Fibroblast of pulmonary artery (primary cell): ENCODE measurements around the gene SRCIN1.
A peak's percentile ranks its signal among the peaks of the same experiment; 100 is the strongest.

Experiments
- DNase-seq: peaks from one replicate; pipeline ENCODE4 v3.0.0-alpha.2; 2010; ENCODE audit warnings: low read depth
- H3K4me3 ChIP-seq: replicated peaks from 2 replicates; pipeline ENCODE4 v1.5.1; 2011; ENCODE audit warnings: low read depth, mild to moderate bottlenecking, control low read depth, low read length, moderate library complexity
- TF ChIP-seq, protein P1 (sequence below): IDR thresholded peaks from 2 replicates; pipeline ENCODE4 v1.5.1; 2011; ENCODE audit warnings: mild to moderate bottlenecking, control low read depth, low read length, inconsistent platforms; ENCODE audit errors: missing control alignments

Gene SRCIN1

DNA sequence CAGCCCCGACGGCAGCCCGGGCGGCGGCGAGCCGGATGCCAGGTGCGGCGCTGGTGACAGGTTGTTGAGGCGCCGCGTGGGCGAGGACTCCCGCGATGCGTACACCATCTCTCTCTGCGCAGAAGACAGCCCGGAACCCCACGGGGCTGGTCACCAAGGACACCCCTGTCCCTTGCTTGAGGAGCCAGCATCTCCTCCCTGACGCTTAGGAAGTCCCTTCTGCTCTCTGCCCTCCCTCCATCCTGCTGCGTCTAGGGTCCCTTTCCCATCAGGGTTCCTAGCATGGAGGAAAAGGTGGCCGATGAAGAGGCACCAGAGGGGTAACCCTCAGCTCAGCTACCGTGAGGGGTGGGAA lies 43.6 kb downstream of the SRCIN1 start:
- no peak for DNase-seq
- no peak overlapping the region for H3K4me3 ChIP-seq
- TF ChIP-seq, protein P1, sequence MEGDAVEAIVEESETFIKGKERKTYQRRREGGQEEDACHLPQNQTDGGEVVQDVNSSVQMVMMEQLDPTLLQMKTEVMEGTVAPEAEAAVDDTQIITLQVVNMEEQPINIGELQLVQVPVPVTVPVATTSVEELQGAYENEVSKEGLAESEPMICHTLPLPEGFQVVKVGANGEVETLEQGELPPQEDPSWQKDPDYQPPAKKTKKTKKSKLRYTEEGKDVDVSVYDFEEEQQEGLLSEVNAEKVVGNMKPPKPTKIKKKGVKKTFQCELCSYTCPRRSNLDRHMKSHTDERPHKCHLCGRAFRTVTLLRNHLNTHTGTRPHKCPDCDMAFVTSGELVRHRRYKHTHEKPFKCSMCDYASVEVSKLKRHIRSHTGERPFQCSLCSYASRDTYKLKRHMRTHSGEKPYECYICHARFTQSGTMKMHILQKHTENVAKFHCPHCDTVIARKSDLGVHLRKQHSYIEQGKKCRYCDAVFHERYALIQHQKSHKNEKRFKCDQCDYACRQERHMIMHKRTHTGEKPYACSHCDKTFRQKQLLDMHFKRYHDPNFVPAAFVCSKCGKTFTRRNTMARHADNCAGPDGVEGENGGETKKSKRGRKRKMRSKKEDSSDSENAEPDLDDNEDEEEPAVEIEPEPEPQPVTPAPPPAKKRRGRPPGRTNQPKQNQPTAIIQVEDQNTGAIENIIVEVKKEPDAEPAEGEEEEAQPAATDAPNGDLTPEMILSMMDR = no peak

DNA sequence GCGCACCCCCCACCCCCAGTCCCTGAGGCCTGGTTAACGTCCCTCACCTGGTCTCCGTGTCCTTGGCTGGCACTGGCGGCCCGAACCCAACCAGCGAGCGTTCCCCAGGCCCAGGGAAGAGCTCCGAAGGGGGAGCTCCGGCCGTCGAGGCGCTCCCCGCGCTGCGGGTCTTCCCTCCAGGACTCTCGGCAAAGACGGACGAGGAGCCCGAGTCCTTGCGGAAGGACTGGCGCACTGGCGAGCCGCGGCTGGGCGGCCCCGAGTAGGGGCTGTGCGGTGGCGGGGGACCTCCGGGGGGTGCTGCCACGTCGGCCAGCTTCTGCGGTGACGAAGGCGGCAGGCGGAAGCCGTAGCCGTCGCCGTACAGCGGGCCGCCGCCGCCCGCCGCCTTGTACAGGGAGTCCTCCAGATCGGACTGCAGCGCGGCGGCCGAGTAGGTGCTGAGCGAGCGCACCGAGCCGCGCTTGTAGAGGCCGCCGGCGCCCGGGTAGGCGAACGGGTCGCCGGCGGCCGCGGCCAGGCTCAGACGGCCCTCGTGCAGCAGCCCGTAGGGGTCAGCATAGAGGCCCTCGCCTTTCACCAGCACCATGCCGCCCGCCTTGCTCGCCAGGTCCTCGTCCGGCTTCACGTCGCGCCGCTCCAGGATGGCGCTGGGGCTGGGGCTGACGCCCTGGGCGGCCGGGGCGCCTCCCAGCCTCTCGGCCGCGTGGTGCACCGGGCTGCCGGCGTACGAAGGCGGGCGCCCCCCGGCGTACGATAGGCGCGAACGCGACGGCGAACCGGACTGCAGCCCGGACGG lies 44.1 kb downstream of the SRCIN1 start:
- no peak overlapping the region for H3K4me3 ChIP-seq
- TF ChIP-seq, protein P1 = no peak
- no peak for DNase-seq

DNA sequence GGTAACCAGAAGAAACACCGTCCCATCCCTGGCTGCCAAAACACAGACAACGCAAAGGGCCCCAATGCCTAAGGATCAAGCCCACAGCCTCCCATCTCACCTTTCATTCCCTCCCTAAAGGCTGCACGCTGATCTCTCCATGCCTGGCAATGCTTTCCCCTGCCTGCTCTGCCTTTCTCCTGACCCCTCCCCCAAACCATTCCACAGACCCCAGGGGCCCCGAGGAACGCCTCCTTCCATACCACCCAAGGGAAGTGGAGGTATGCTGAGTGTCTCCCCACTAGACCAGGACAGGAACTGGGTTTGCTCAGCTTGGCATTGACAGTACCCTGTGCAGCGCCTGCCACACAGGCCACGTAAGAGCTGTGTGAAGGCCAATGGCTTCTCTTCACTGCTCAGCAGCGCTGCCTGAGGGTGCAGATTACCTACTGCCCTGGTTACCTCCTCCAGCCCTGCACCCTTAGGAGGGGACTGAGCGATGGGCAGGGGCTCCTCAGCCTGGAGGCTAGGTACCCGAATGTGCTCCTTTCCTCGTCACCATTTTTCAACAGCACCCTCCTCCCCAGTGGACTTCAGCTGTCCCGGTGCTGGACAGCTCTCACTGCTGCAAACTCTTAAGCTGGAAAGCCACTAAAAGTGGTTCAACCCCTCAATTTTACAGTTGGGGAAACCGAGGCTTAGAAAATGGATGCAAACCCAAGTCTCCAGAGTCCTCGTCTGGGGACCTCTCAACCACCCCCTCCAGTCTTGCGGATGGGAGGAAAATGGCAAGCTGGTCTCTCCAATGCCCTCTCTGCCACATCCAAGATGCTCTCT lies 45.0 kb downstream of the SRCIN1 start:
- TF ChIP-seq, protein P1 = no peak
- no peak overlapping the region for H3K4me3 ChIP-seq
- DNase-seq = peak; percentile 57

DNA sequence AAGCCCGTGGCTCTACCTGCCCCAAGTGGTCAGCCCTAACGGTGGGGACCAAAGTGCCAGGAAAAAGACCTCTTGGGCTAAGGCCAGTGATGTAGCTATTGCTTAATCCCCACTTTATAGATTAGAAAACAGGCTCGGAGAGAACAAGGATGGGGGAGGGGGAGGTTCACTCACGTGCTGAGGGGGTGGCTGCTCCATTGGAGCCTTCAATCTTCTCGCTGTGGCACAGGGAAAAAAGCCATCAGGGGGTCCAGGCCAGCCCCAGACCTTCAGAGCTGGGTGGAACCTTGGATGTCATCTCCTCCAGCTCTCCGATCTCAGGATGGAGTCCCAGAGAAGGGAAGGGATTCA lies 45.9 kb downstream of the SRCIN1 start:
- DNase-seq = no peak
- H3K4me3 ChIP-seq = no peak overlapping the region
- TF ChIP-seq, protein P1 = no peak

DNA sequence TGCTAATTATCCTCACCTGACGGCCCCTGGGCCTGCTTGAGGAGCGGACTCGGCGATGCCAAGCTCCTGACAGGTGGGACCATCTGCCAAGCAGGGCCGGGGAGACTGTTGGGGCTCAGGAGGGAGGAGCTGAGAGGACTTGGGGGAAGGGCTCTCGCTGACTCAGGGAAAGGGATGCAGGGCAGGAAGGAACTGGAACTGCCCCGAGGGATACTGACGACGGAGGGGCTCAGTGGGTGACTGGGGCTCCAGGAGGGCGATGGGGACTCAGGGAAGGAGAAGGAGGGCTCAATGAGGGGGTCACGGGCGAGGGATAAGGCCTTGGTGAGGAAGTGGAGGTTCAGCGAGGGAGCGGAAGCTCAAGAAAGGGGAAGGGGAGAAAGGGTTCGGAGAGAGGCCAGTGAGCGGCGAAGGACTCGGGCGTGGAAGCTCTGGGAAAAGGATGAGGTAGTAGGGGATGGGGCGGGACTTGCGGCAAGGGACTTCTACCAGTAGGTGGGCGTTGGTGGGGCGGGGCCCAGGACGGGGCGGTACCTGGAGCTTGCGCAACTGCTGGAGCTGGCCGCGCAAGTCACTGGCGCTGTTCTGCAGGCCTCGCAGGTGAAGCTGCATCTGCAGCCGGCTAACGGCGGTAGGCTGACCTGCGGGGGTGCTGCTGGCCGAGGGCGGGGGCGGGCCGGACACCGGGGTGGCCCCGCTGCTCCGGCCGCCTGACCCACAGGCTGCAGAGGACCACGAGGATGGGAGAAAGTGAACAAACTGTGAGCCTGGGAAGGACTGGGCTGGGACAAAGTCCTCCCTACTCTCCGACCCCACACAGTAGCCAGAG lies 46.5 kb downstream of the SRCIN1 start:
- DNase-seq = peak; percentile 60
- no peak overlapping the region for H3K4me3 ChIP-seq
- TF ChIP-seq, protein P1 = no peak

DNA sequence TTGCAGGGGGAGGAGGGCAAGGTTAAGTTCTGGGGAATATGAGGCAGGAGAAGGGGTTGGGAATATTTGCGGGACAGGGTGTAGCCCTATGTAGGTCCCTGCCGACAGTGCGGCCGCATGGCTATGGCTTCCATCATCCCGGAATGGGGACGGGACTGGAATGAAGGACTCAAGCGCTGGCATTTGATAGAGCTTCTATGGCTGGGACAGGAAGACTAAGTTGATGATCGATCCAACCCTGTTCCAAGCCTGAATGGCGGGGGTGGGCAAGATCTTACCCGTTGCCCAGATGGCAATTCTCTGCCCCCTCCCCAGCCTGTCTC lies 47.1 kb downstream of the SRCIN1 start:
- H3K4me3 ChIP-seq = peak overlapping the region; percentile 39
- TF ChIP-seq, protein P1 = no peak
- DNase-seq = no peak
